A549 (cell line): ENCODE data around the gene PIF1. TPM values are rescaled to one million over a fixed set of nuclear protein-coding genes. Genes with fewer than 3 reads are reported as not detected.

Source experiments
- ATAC-seq, 2 experiments: fragments of 200-7000 bp in 1 of 2; fragments of >200 bp in 1 of 2; cut with Nextera tagmentation in 1 of 2; cut with Tn5 transposase in 1 of 2; 3 replicates each; pipeline versions ENCODE4 v1.8.0 to v1.9.1; 2018 to 2020; ENCODE audit warnings: mild to moderate bottlenecking in 1 of 2, moderate library complexity in 1 of 2
- CTCF ChIA-PET: fragments of 300-600 bp; sonication (Branson Sonifier 250); formaldehyde crosslinking; extraction: SDS; loops from one replicate; lab custom pipeline; 2021; ENCODE audit warnings: antibody characterized with exemption, inconsistent platforms; lab: Yijun Ruan, JAX
- POLR2A ChIA-PET: fragments of 350-600 bp; formaldehyde crosslinking; extraction: SDS; loops from one replicate; lab custom pipeline; 2021; ENCODE audit warnings: antibody characterized with exemption, inconsistent platforms; lab: Yijun Ruan, JAX
- DNase-seq, 2 experiments: peaks; one replicate each; pipeline versions ENCODE4 v3.0.0 to v3.0.0-alpha.2; 2011 to 2016; ENCODE audit warnings: low read depth in 1 of 2, low spot score in 1 of 2
- FAIRE-seq: peaks from 2 replicates; lab custom pipeline; 2011; peaks lifted over from hg19 to GRCh38; lab: Jason Lieb, UNC
- H3K27ac ChIP-seq, 2 experiments: fragments of >200 bp; sonication (Bioruptor Twin); formaldehyde crosslinking; 3 replicates each; pipeline ENCODE4 v1.5.1; 2016 to 2017
- H3K4me1 ChIP-seq: fragments of >200 bp; sonication (Bioruptor Twin); formaldehyde crosslinking; 3 replicates; pipeline ENCODE4 v1.6.1; 2016
- H3K4me2 ChIP-seq: fragments of >200 bp; sonication (Bioruptor Twin); formaldehyde crosslinking; 3 replicates; pipeline ENCODE4 v1.6.1; 2016
- H3K4me3 ChIP-seq: fragments of >200 bp; sonication (Bioruptor Twin); formaldehyde crosslinking; 3 replicates; pipeline ENCODE4 v1.5.1; 2016
- H3K9me3 ChIP-seq: fragments of >200 bp; sonication (Bioruptor Twin); formaldehyde crosslinking; 3 replicates; pipeline ENCODE4 v1.6.1; 2016
- ATOH8 ChIP-seq: fragments of 250-450 bp; sonication (Bioruptor Pico); IDR thresholded peaks from 2 replicates; pipeline ENCODE4 v1.5.0; 2020; ENCODE audit warnings: low read depth, mild to moderate bottlenecking, moderate library complexity
- EHMT2 ChIP-seq: fragments of 200-600 bp; sonication (generic); IDR thresholded peaks from 2 replicates; pipeline ENCODE4 v1.6.1; 2016; ENCODE audit warnings: antibody characterized with exemption, low read depth, mild to moderate bottlenecking, moderate library complexity
- EP300 ChIP-seq, 2 experiments: fragments of >200 bp; sonication (Bioruptor Twin); formaldehyde crosslinking; IDR thresholded peaks; 2 replicates in 1 of 2; 3 replicates in 1 of 2; pipeline ENCODE4 v1.6.1; 2016 to 2017
- FOSB ChIP-seq: fragments of 250-450 bp; sonication (Bioruptor Pico); IDR thresholded peaks from 2 replicates; pipeline ENCODE4 v1.5.0; 2020; ENCODE audit warnings: mild to moderate bottlenecking, moderate library complexity
- GATA3 ChIP-seq: IDR thresholded peaks from 2 replicates; pipeline ENCODE4 v1.6.1; 2012; ENCODE audit warnings: borderline replicate concordance
- HES2 ChIP-seq: fragments of >200 bp; sonication (Bioruptor Twin); formaldehyde crosslinking; IDR thresholded peaks from 2 replicates; pipeline ENCODE4 v1.6.1; 2016
- HOXA7 ChIP-seq: fragments of 250-450 bp; sonication (Bioruptor Pico); IDR thresholded peaks from 2 replicates; pipeline ENCODE4 v1.5.0; 2020; ENCODE audit warnings: mild to moderate bottlenecking, moderate library complexity
- JUN ChIP-seq, 2 experiments: fragments of >200 bp; sonication (Bioruptor Twin); formaldehyde crosslinking; IDR thresholded peaks; 2 replicates in 1 of 2; 3 replicates in 1 of 2; pipeline ENCODE4 v1.6.1; 2016 to 2017
- JUNB ChIP-seq: fragments of >200 bp; sonication (Bioruptor Twin); formaldehyde crosslinking; IDR thresholded peaks from 2 replicates; pipeline ENCODE4 v1.6.1; 2016
- KDM1A ChIP-seq: fragments of 200-600 bp; sonication (generic); IDR thresholded peaks from 2 replicates; pipeline ENCODE4 v1.6.1; 2016; ENCODE audit warnings: low read depth, mild to moderate bottlenecking
- MAX ChIP-seq: IDR thresholded peaks from 2 replicates; pipeline ENCODE4 v1.6.1; 2012
- MAZ ChIP-seq: fragments of 150-350 bp; IDR thresholded peaks from 2 replicates; pipeline ENCODE4 v1.6.1; 2014; ENCODE audit warnings: antibody characterized with exemption, low read depth, low read length, borderline replicate concordance
- NPAS2 ChIP-seq: fragments of 250-450 bp; sonication (Bioruptor Pico); IDR thresholded peaks from 2 replicates; pipeline ENCODE4 v1.8.0; 2022; ENCODE audit warnings: mild to moderate bottlenecking, moderate library complexity, borderline replicate concordance
- NR3C1 ChIP-seq: fragments of >200 bp; sonication (Bioruptor Twin); formaldehyde crosslinking; IDR thresholded peaks from 3 replicates; pipeline ENCODE4 v1.6.1; 2017
- POLR2A ChIP-seq: IDR thresholded peaks from 2 replicates; pipeline ENCODE4 v1.6.1; 2012; ENCODE audit warnings: mild to moderate bottlenecking, low read length
- RARB ChIP-seq: fragments of 250-450 bp; sonication (Bioruptor Pico); IDR thresholded peaks from 2 replicates; pipeline ENCODE4 v1.8.0; 2021; ENCODE audit warnings: mild to moderate bottlenecking, moderate library complexity
- RCOR1 ChIP-seq: fragments of 150-350 bp; IDR thresholded peaks from 2 replicates; pipeline ENCODE4 v1.6.1; 2014; ENCODE audit warnings: antibody characterized with exemption, low read length, low read depth
- RNF2 ChIP-seq: fragments of 200-600 bp; sonication (generic); IDR thresholded peaks from 2 replicates; pipeline ENCODE4 v1.6.1; 2016; ENCODE audit warnings: low read depth, mild to moderate bottlenecking, antibody characterized with exemption, moderate library complexity, borderline replicate concordance
- TP53 ChIP-seq: fragments of 250-450 bp; sonication (Bioruptor Pico); IDR thresholded peaks from 2 replicates; pipeline ENCODE4 v1.5.0; 2021; ENCODE audit warnings: mild to moderate bottlenecking, moderate library complexity
- ZC3H11A ChIP-seq: fragments of 450-650 bp; IDR thresholded peaks from 2 replicates; pipeline ENCODE4 v1.6.1; 2014; ENCODE audit warnings: antibody characterized with exemption, mild to moderate bottlenecking
- ZFP36 ChIP-seq: fragments of 450-650 bp; IDR thresholded peaks from 2 replicates; pipeline ENCODE4 v1.6.1; 2014; ENCODE audit warnings: borderline replicate concordance; ENCODE audit not compliant: partially characterized antibody
- WGBS: methylation state at CpG from one replicate; pipeline ENCODE4 v1.1.6; 2017; ENCODE audit errors: missing lambda C conversion rate; 5-methylcytosine and 5-hydroxymethylcytosine counted together
- polyA plus RNA-seq, 4 experiments: library from polyadenylated mRNA; depleted of rRNA in 3 of 4; stranded (reverse); fragments of >200 nt; fragmentation: RNase III in 1 of 4; extraction: RNeasy Plus Mini Kit Qiagen cat#74134 plus additional on column Dnase treatment in 1 of 4; gene quantifications; 2 replicates in 3 of 4; 3 replicates in 1 of 4; pipeline ENCODE4 v1.2.3, GENCODE V29; 2011 to 2017
- TF ChIP-seq, protein P1 (sequence below): fragments of 450-650 bp; IDR thresholded peaks from 2 replicates; pipeline ENCODE4 v1.6.1; 2014; ENCODE audit warnings: antibody characterized with exemption
- TF ChIP-seq, protein P2 (sequence below): IDR thresholded peaks from 2 replicates; pipeline ENCODE4 v1.6.1; 2012
- TF ChIP-seq, protein P3 (sequence below): fragments of 250-450 bp; sonication (Bioruptor Pico); IDR thresholded peaks from 2 replicates; pipeline ENCODE4 v1.5.0; 2021; ENCODE audit warnings: mild to moderate bottlenecking, moderate library complexity, borderline replicate concordance

The PIF1 gene
- polyA plus RNA-seq, 2 of the 4 experiments (the other 2 are of a cell fraction) = 8.5 to 24.9 TPM

GRCh38 chr15:64807051-64807749, 18.2 kb downstream of the PIF1 start:
- Histone ChIP-seq H3K9me3 (no peaks in the 10 kb centered on the region), H3K27ac (no peak overlapping the region), H3K4me1 (peaks cover 1% of the 10 kb centered on the region; the same call in 1 of the 3 replicates), H3K4me3 (no peak overlapping the region), H3K4me2 (no peak overlapping the region)
- TF ChIP-seq KDM1A (no peak), JUNB (no peak), NPAS2 (CRISPR knock-in tag) (no peak), GATA3 (no peak), MAX (no peak), FOSB (CRISPR knock-in tag) (no peak), TP53 (CRISPR knock-in tag) (no peak), ZC3H11A (no peak), EP300 (IDR thresholded peaks at IDR 0.05) (no peak), RCOR1 (no peak), EHMT2 (no peak), NR3C1 (no peak), HOXA7 (CRISPR knock-in tag) (no peak), RARB (CRISPR knock-in tag) (no peak), JUN (IDR thresholded peaks at IDR 0.05) (no peak), ZFP36 (no peak)
- TF ChIP-seq, protein P1, sequence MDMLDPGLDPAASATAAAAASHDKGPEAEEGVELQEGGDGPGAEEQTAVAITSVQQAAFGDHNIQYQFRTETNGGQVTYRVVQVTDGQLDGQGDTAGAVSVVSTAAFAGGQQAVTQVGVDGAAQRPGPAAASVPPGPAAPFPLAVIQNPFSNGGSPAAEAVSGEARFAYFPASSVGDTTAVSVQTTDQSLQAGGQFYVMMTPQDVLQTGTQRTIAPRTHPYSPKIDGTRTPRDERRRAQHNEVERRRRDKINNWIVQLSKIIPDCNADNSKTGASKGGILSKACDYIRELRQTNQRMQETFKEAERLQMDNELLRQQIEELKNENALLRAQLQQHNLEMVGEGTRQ = no peak
- TF ChIP-seq, protein P2, sequence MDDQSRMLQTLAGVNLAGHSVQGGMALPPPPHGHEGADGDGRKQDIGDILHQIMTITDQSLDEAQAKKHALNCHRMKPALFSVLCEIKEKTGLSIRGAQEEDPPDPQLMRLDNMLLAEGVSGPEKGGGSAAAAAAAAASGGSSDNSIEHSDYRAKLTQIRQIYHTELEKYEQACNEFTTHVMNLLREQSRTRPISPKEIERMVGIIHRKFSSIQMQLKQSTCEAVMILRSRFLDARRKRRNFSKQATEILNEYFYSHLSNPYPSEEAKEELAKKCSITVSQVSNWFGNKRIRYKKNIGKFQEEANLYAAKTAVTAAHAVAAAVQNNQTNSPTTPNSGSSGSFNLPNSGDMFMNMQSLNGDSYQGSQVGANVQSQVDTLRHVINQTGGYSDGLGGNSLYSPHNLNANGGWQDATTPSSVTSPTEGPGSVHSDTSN = no peak
- ATAC-seq = no peak
- POLR2A ChIA-PET = no interaction called here
- no peak for FAIRE-seq
- DNase-seq = no peak
- WGBS = 70% methylated on average over 13 of the region's 13 CpGs
- CTCF ChIA-PET = interaction anchor here (1.0 to 25.0 kb wide), 8 partner anchors 13 to 124 kb away, joined by 3 to 962 read pairs (median 25); no protein-coding TSS in a partner anchor

- WGBS = 61% methylated on average over 5 of the region's 6 CpGs
- no peak overlapping the region for H3K27ac ChIP-seq
- POLR2A ChIA-PET = no interaction called here
Observed at GRCh38 chr15:64806509-64806908, 18.9 kb downstream of the PIF1 start.

More at GRCh38 chr15:64806509-64806908, 18.9 kb downstream of the PIF1 start:
- no peak for DNase-seq
- no peak for FAIRE-seq
- H3K4me2 ChIP-seq = no peak overlapping the region
- H3K4me1 ChIP-seq = peaks cover 7% of the 10 kb centered on the region; the same call in 1 of the 3 replicates
- no peaks in the 10 kb centered on the region for H3K9me3 ChIP-seq
- TF ChIP-seq MAZ (no peak), RARB (CRISPR knock-in tag) (no peak), GATA3 (no peak), ATOH8 (CRISPR knock-in tag) (no peak), POLR2A (no peak), RCOR1 (no peak), TP53 (CRISPR knock-in tag) (no peak), HES2 (no peak), NR3C1 (no peak), FOSB (CRISPR knock-in tag) (no peak), RNF2 (no peak), ZFP36 (no peak)
- TF ChIP-seq, protein P3, sequence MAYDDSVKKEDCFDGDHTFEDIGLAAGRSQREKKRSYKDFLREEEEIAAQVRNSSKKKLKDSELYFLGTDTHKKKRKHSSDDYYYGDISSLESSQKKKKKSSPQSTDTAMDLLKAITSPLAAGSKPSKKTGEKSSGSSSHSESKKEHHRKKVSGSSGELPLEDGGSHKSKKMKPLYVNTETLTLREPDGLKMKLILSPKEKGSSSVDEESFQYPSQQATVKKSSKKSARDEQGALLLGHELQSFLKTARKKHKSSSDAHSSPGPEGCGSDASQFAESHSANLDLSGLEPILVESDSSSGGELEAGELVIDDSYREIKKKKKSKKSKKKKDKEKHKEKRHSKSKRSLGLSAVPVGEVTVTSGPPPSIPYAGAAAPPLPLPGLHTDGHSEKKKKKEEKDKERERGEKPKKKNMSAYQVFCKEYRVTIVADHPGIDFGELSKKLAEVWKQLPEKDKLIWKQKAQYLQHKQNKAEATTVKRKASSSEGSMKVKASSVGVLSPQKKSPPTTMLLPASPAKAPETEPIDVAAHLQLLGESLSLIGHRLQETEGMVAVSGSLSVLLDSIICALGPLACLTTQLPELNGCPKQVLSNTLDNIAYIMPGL (CRISPR knock-in tag) = no peak
- no peak for ATAC-seq
- H3K4me3 ChIP-seq = no peak overlapping the region
- CTCF ChIA-PET = interaction anchor here (1.0 to 25.0 kb wide), 7 partner anchors 12 to 123 kb away, joined by 3 to 962 read pairs (median 4); no protein-coding TSS in a partner anchor
